Muscle layer of duodenum (tissue), 2 donors: ENCODE data around the gene TBX6.
A peak's percentile ranks its signal among the peaks of the same experiment; 100 is the strongest.
"Not testable (repeated sequence)": the region's sequence is repeated elsewhere in the genome, so short reads cannot be mapped to it uniquely, and the experiment has no call there.

ENCODE experiments used
- H3K27ac ChIP-seq: one replicate; pipeline ENCODE4 v1.7.0; 2013; ENCODE audit warnings: mild to moderate bottlenecking, low read length
- H3K27me3 ChIP-seq: one replicate; pipeline ENCODE4 v1.7.0; 2013; ENCODE audit warnings: low read depth, mild to moderate bottlenecking, control low read depth, low read length
- H3K36me3 ChIP-seq, 2 donors: one replicate each; pipeline ENCODE4 v1.7.0; 2013; ENCODE audit warnings: low read length in 2 of 2, control low read depth in 1 of 2, mild to moderate bottlenecking in 1 of 2; ENCODE audit not compliant: insufficient read depth in 2 of 2, control insufficient read depth in 1 of 2
- H3K4me1 ChIP-seq, 2 donors: one replicate each; pipeline ENCODE4 v1.7.0; 2013; ENCODE audit warnings: low read length in 2 of 2, mild to moderate bottlenecking in 2 of 2, control low read depth in 1 of 2, moderate library complexity in 1 of 2; ENCODE audit not compliant: insufficient read depth in 2 of 2, control insufficient read depth in 1 of 2
- H3K4me3 ChIP-seq, 2 donors: one replicate each; pipeline ENCODE4 v1.7.0; 2013; ENCODE audit warnings: low read length in 2 of 2, low read depth in 1 of 2, mild to moderate bottlenecking in 1 of 2
- H3K9me3 ChIP-seq, 2 donors: one replicate each; pipeline ENCODE4 v1.7.0; 2013; ENCODE audit warnings: low read length in 2 of 2, control low read depth in 1 of 2, mild to moderate bottlenecking in 1 of 2; ENCODE audit not compliant: control insufficient read depth in 1 of 2
- donor health status: healthy.

TBX6 gene

DNA sequence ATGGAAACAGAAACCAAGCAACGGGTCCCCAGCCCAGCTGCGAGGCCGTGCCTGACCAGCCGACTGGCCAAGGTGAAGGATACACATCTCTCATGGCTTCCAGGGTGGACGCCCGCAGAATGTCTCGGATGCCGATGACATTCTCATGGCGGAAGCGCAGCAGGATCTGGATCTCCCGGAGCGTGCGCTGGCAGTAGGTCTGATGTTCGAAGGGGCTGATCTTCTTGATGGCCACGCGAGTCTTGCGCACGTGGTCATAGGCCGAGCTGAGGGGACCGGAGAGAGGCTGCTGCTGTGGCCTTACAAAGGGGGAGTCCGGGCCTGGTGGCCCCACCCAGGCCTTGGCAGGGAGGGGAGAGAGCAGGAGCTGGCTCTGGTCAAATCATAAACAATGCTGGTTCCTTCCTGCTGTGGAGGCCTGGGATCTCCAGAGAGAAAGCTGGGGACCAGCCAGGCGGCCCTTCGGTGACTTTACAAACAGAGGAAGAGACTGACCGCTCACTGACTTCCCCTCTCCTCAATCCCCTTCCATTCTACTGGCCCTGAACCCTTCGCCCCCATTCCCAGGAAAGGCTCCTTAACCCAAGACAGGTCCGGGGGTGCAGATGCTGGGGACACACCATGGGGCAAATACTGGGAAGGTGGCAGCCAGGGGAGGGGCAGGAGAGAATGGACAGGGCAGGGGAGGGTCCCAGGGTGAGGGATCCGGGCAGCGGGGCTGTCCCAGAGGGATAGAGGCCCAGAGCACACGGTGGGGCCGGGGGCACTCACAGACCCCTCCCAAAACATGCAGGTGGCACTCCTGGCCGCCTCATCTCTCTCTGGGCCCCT lies 30.2 kb upstream of the TBX6 start:
- H3K27me3 ChIP-seq, result no peaks in the 10 kb centered on the region
- peak overlapping the region; percentile 92 for H3K27ac ChIP-seq
- peaks cover 11 to 12% of the 10 kb centered on the region in 2 donors for H3K4me1 ChIP-seq

DNA sequence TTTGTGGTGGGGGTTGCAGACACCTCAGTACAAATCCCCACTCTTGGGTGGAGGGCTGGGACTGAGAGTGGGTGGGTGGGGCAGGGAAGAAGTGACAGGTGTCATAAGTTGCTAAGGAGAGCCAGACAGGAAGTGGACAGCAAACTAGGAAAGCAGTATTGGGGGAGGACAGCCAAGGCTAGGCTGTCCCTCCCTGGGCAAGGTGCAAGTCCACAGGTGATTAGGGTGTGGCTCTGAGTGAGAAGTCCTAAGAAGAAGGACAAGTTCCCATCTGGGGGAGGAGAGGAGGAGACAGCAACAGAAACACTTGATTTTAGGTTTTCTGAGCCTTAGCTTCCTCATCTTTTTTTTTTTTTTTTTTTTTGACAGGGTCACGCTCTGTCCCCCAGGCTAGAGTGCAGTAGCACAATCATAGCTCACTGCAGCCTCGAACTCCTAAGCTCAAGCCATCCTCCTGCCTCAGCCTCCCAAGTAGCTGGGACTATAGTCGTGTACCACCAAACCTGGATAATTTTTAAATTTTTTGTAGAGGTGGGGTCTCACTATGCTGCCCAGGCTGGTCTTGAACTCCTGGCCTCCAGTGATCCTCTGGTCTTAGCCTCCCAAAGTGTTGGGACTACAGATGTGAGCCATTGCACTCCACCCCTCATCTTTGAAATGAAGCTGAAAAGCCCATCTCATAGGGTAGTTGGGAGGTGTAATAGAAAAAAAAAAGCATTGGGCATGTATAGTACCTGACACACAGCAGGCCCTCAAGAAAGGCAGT lies 28.8 kb upstream of the TBX6 start:
- H3K36me3 ChIP-seq, result peaks cover 24 to 44% of the 10 kb centered on the region in 2 donors
- H3K4me1 ChIP-seq, result peaks cover 11 to 12% of the 10 kb centered on the region in 2 donors
- H3K27me3 ChIP-seq, result no peaks in the 10 kb centered on the region
- no peaks in the 10 kb centered on the region for H3K9me3 ChIP-seq
- no peak overlapping the region for H3K4me3 ChIP-seq
- peak overlapping the region; percentile 92 for H3K27ac ChIP-seq

More for the DNA sequence above, 30.2 kb upstream of the TBX6 start:
- peak overlapping the region; percentile 72 to 77 for H3K4me3 ChIP-seq
- H3K36me3 ChIP-seq, result peaks cover 23 to 32% of the 10 kb centered on the region in 2 donors
- H3K9me3 ChIP-seq, result no peaks in the 10 kb centered on the region

DNA sequence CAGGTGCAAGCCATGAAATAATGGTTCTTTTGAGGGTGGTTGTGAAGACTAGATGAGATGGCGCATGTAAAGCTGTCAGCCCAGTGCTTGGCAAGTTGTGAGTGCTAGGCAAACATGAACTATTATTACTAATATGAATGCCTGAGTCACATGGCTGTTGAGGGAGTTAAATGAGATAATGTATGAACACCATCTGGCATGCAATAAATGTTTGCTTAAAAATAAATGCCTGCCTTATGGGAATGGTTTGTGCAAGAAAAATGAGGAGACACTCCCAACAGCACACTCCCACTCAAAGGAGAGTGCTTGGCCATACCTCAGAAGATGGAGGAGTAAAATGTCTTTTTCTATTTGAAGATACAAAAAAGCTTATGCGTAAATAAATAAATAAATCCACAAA lies 27.7 kb upstream of the TBX6 start:
- H3K9me3 ChIP-seq, result no peaks in the 10 kb centered on the region
- no peaks in the 10 kb centered on the region for H3K27me3 ChIP-seq
- peaks cover 24 to 55% of the 10 kb centered on the region in 2 donors for H3K36me3 ChIP-seq
- no peak overlapping the region for H3K4me3 ChIP-seq
- H3K4me1 ChIP-seq, result peaks cover 10 to 11% of the 10 kb centered on the region in 2 donors
- peak overlapping the region; percentile 39 for H3K27ac ChIP-seq

DNA sequence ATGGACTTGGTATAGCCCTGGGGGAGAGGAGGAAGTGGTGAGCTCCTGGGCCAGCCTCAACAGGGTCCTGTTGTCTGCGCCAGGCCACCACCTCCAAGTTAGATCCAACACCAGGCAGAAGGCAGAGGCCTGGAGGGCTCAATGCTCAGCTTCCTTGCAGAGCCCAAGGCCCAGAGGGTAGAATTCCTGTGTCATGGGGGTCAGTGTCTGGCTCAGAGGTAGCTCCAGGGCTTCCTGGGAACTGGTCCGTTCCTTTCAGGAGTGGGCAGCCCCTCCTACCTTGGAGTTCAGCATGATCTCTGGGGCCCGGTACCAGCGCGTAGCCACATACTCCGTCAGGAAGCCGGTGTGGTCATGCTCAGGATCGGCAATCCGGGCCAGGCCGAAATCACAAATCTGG lies 26.0 kb upstream of the TBX6 start:
- peaks cover 24 to 66% of the 10 kb centered on the region in 2 donors for H3K36me3 ChIP-seq
- no peak overlapping the region for H3K4me3 ChIP-seq
- H3K27me3 ChIP-seq, result no peaks in the 10 kb centered on the region
- H3K9me3 ChIP-seq, result no peaks in the 10 kb centered on the region
- H3K27ac ChIP-seq, result no peak overlapping the region
- H3K4me1 ChIP-seq, result peaks cover 5 to 6% of the 10 kb centered on the region in 2 donors

DNA sequence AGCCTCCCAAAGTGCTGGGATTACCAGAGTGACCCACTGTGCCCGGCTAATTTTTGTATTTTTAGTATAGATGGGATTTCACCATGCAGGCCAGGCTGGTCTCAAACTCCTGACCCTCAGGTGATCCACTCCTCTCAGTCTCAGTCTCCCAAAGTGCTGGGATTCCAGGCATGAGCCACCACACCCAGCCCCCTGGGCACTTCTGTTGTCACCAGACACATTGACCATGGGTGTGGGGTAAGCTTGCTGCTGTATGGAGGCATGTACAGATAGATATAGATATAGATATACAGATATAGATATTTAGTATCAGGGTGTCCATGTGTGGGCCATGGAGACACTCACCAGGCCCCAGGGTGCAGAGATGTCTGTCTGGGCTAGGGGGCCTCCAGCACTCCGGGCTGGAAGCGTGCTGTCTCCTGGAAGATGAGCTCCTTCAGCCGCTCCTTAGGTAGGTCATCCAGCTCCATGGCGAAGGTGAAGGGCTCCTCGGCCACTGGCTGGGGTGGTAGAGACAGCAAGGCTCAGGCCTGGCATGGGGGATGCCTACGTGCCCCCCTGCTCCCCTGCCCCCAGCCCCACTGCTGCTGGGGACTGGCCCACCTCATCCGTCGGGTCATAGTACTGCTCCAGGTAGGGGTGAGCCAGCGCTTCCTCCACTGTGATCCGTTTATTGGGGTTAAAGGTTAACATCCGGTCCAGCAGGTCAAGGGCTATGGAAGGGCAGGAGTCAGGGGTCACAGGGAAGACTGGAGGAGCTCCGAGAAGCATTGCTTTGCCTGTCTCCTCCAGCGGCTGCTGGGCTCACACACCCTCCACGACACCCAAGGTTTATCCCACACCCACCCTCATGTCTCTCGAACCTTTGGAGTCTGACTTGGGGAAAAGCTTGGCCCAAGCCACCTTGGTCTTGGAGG lies 24.8 kb upstream of the TBX6 start:
- peaks cover 3 to 5% of the 10 kb centered on the region in 2 donors for H3K4me1 ChIP-seq
- peaks cover 24 to 66% of the 10 kb centered on the region in 2 donors for H3K36me3 ChIP-seq

DNA sequence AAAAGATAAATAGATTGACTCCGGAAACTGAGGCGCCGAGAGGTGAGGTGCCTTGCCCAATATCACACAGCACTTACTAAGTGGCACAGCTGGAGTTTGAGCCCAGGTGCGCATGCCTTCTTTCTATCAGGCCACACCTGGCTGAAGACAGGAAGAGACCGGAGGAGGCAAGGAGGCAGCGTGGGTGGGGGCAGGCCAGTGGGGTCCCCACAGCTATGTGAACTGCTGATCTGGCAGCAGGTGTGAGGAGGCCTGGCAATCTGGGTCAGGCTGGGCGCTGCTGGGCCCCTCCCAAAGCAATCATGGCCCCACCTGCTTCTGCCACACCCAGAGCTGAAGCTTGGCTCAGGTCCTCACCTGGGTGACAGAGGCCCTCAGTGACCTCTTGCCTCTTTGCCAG lies 23.5 kb upstream of the TBX6 start:
- H3K4me1 ChIP-seq, result no peaks in the 10 kb centered on the region
- no peaks in the 10 kb centered on the region for H3K27me3 ChIP-seq
- no peak overlapping the region for H3K4me3 ChIP-seq
- no peaks in the 10 kb centered on the region for H3K9me3 ChIP-seq
- H3K36me3 ChIP-seq, result peaks cover 24 to 64% of the 10 kb centered on the region in 2 donors
- peak overlapping the region; percentile 51 for H3K27ac ChIP-seq

More for the DNA sequence above, 24.8 kb upstream of the TBX6 start:
- H3K9me3 ChIP-seq, result no peaks in the 10 kb centered on the region
- no peak overlapping the region for H3K27ac ChIP-seq
- no peaks in the 10 kb centered on the region for H3K27me3 ChIP-seq
- H3K4me3 ChIP-seq, result no peak overlapping the region

DNA sequence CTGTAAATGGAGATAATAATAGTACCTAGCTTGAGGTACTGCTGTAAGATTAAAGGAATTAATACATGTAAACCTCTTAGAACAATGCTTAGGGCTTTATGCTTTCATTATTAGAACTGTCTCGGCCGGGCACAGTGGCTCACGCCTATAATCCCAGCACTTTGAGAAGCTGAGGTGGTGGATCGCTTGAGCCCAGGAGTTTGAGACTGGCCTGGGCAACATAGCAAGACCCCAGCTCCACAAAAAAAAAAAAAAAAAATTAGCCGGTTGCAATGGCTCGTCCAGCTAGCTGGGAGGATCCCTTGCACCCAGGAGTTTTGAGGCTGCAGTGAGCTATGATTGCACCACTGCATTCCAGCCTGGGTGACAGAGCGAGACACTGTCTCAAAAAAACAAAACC lies 23.1 kb upstream of the TBX6 start:
- H3K4me1 ChIP-seq, H3K4me3 ChIP-seq, H3K9me3 ChIP-seq, H3K27me3 ChIP-seq: not testable (repeated sequence)
- peaks cover 24 to 61% of the 10 kb centered on the region in 2 donors for H3K36me3 ChIP-seq
- peak overlapping the region; percentile 51 for H3K27ac ChIP-seq

DNA sequence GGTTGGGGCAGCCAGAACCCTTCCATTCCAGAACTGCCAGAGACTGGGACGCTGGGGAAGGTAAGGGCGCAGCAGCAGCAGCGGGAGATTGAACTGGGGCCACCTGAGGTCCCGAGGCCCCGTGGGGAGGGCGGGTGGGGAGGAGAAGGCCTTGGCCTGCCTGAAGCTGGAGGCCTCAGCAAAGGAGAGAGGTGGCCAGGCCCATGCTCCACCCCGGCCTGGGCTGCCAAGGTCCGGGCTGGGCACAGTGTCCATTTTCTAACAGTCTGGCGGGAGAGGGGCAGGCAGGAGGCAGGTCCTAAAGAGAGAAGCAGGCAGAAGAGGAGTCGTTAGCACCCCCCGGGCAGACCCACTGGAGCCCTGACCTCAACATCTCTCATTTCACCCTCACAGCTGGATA lies 22.7 kb upstream of the TBX6 start:
- Histone ChIP-seq H3K27me3 (no peaks in the 10 kb centered on the region), H3K4me3 (no peak overlapping the region), H3K27ac (no peak overlapping the region), H3K9me3 (no peaks in the 10 kb centered on the region), H3K36me3 (peaks cover 20 to 60% of the 10 kb centered on the region in 2 donors), H3K4me1 (no peaks in the 10 kb centered on the region)

DNA sequence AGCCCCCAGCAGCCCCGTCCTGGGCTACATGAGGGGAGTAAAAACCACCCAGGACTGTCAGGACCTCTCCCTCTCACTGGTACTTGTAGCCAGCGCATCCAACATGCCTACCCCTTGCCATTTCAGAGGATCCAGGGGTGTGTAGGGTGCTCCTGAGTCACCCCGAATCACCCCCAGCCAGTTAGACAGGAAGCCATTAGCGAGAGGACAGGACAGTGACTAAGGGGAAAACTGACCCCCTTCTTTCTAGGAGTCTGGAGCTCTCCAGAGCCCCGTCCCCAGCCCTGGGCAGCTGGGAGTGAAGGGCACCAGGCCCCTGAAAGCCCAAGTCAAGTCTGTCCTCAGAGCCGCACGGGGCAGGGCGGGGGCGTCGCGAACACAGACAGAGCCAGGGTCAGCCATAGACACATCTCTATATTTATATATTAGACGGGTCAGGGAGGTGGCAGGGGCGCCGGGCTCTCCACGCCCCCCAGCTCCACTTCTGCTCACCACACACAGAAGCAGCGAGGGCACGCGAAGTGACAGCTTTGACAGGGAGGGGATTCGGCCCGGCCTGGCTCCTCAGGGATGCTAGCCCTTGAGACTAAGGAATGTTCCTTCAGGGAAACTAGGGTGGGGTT lies 22.1 kb upstream of the TBX6 start:
- H3K4me3 ChIP-seq, result no peak overlapping the region
- H3K9me3 ChIP-seq, result no peaks in the 10 kb centered on the region
- H3K27ac ChIP-seq, result no peak overlapping the region
- H3K27me3 ChIP-seq, result no peaks in the 10 kb centered on the region
- H3K4me1 ChIP-seq, result no peaks in the 10 kb centered on the region
- H3K36me3 ChIP-seq, result peaks cover 16 to 57% of the 10 kb centered on the region in 2 donors

DNA sequence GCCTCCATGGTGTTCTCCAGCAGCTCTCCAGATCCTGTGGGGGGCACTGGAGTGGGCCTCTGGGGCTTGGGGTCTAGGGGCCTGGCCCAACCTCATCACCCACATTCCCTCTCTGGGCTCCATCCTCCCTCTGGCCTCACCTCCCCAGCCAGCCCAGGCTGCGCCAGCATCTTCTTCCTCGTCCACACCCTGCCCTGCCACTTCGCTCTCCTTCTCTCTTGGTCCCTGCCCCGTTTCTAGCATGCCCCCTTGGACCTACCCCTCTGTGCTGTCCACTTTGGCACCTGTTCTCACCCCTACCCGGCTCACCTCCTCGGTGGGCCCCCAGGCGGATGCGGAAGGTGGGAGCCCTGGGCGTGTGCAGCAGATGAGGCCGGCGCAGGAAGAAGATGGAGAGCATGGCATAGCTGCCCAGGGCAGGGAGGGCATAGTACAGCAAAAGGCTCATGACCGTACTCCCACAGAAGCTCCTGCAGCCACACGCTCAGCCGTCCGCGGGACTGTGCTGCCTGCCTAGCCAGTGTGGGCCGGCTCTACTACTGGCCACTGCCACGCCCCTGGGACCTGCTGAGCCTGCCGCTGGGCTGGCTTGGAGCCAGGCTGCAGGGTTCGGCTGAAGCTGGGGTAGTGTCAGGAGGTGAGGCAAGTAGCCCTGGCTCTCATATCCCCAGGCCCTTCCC lies 21.4 kb upstream of the TBX6 start, which contains the start of gene GDPD3:
Gene GDPD3 (minus strand): TSS at position 507 of the 680 bp plus-strand sequence. CDS start 59 bp downstream, at position 448.
- Histone ChIP-seq H3K4me1 (no peaks in the 10 kb centered on the region), H3K9me3 (no peaks in the 10 kb centered on the region), H3K27me3 (no peaks in the 10 kb centered on the region), H3K36me3 (peaks cover 13 to 54% of the 10 kb centered on the region in 2 donors), H3K4me3 (no peak within 1 kb of the TSS), H3K27ac (no peak within 1 kb of the TSS)
